GM19324 (cell line): Measurements from ENCODE around the gene ARMS2.

Source experiments
- ATAC-seq: cut with Tn5 transposase; IDR thresholded peaks from one replicate; pipeline ENCODE4 v1.9.1; 2021; ENCODE audit warnings: mild to moderate bottlenecking, moderate library complexity; ENCODE audit not compliant: unreplicated experiment, low FRiP score

The ARMS2 gene

GRCh38 chr10:122468926-122469781, 14.7 kb downstream of the ARMS2 start:
- no peak for ATAC-seq

- no peak for ATAC-seq
These were observed 15.4 kb downstream of the ARMS2 start for GRCh38 chr10:122469848-122470247.

- no peak for ATAC-seq
These were observed 17.2 kb downstream of the ARMS2 start for GRCh38 chr10:122471531-122472177.

GRCh38 chr10:122473116-122473515, 18.7 kb downstream of the ARMS2 start:
- no peak for ATAC-seq

- ATAC-seq = no peak
These were observed 19.8 kb downstream of the ARMS2 start for GRCh38 chr10:122474131-122474818.

GRCh38 chr10:122475100-122475499, 20.6 kb downstream of the ARMS2 start:
- no peak for ATAC-seq

- no peak for ATAC-seq
These were observed 21.3 kb downstream of the ARMS2 start for GRCh38 chr10:122475591-122476332.

GRCh38 chr10:122476333-122476695, 21.9 kb downstream of the ARMS2 start:
- ATAC-seq = no peak

- no peak for ATAC-seq
These were observed 23.0 kb downstream of the ARMS2 start for GRCh38 chr10:122477436-122477835.

- ATAC-seq = no peak
These were observed 24.5 kb downstream of the ARMS2 start for GRCh38 chr10:122478971-122479370.

- ATAC-seq = no peak
These were observed 25.8 kb downstream of the ARMS2 start for GRCh38 chr10:122480146-122480833.

GRCh38 chr10:122481296-122482056, 27.0 kb downstream of the ARMS2 start:
- ATAC-seq = no peak

GRCh38 chr10:122484276-122485060, 30.0 kb downstream of the ARMS2 start:
- no peak for ATAC-seq

- no peak for ATAC-seq
These were observed 31.2 kb downstream of the ARMS2 start for GRCh38 chr10:122485670-122486069.

GRCh38 chr10:122486406-122487080, 32.1 kb downstream of the ARMS2 start:
- ATAC-seq = no peak

- no peak for ATAC-seq
These were observed 32.8 kb downstream of the ARMS2 start for GRCh38 chr10:122487174-122487765.

GRCh38 chr10:122490268-122490667, 35.8 kb downstream of the ARMS2 start:
- ATAC-seq = no peak
